ENCODE data around the gene MLLT6.
A peak's percentile ranks its signal among the peaks of the same experiment; 100 is the strongest.
"Not testable (repeated sequence)": the region's sequence is repeated elsewhere in the genome, so short reads cannot be mapped to it uniquely, and the experiment has no call there.

Gene MLLT6

GRCh38 chr17:38726145-38726544 lies 21.1 kb downstream of the MLLT6 start:
- DNase-seq (ENCODE audit: low read depth in 2 of 2) = not testable (repeated sequence)

- DNase-seq (ENCODE audit: low read depth in 2 of 2) = peak; percentile 61 to 75
These were observed 22.7 kb downstream of the MLLT6 start for GRCh38 chr17:38727736-38728135.

GRCh38 chr17:38728290-38728831 lies 23.3 kb downstream of the MLLT6 start:
- DNase-seq (ENCODE audit: low read depth in 2 of 2) = no peak

GRCh38 chr17:38729368-38729885 lies 24.4 kb downstream of the MLLT6 start:
- no peak for DNase-seq (ENCODE audit: low read depth in 2 of 2)

GRCh38 chr17:38729886-38730525 lies 24.9 kb downstream of the MLLT6 start, which contains the start of gene CISD3:
Gene CISD3 (plus strand): TSS chr17:38730341. CDS start chr17:38730359, 18 bp downstream.
- peak; percentile 73 to 79 for DNase-seq (ENCODE audit: low read depth in 2 of 2)

DNA sequence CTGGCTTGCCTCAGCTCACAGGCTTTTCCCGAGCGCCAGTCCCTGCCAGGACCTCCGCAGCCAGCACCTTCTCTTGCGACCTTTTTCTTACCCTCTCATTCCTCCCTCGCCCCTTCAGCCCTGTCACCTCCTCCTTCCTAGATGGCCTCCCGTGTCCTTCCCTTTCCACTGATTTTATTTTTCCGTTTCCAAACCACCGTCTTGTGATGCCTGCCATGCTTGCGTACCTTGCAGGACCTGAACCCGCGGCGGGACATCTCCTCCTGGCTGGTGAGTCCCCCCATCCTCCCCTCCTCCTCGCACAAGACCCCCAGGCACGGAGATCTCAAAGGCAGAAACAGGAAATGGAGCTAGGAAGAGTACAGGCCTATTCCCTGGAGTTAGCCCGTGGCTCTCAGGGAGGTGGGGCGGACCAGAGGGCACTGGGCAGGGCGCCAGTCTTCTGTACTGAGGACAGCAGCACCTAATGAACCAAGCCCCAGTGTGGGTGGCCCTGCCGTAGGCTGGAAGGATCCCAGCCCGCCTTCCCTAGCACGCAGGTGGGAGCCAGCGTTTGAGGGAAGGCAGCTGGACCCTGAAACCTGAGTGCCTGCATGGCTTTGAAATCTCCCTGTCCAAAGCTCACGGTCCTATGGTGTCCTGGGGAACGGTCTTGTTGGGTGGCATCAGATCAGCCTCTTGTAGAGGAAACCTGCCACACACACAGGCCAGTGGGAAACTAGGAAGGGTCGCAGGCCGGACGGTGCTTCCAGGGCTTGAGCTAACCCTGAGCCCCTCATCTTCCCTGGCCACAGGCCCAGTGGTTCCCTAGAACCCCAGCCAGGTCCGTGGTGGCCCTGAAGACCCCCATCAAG lies 25.7 kb downstream of the MLLT6 start:
- no peak for DNase-seq (ENCODE audit: low read depth in 2 of 2)

GRCh38 chr17:38731526-38732294 lies 26.6 kb downstream of the MLLT6 start:
- DNase-seq (ENCODE audit: low read depth in 2 of 2) = no peak

DNA sequence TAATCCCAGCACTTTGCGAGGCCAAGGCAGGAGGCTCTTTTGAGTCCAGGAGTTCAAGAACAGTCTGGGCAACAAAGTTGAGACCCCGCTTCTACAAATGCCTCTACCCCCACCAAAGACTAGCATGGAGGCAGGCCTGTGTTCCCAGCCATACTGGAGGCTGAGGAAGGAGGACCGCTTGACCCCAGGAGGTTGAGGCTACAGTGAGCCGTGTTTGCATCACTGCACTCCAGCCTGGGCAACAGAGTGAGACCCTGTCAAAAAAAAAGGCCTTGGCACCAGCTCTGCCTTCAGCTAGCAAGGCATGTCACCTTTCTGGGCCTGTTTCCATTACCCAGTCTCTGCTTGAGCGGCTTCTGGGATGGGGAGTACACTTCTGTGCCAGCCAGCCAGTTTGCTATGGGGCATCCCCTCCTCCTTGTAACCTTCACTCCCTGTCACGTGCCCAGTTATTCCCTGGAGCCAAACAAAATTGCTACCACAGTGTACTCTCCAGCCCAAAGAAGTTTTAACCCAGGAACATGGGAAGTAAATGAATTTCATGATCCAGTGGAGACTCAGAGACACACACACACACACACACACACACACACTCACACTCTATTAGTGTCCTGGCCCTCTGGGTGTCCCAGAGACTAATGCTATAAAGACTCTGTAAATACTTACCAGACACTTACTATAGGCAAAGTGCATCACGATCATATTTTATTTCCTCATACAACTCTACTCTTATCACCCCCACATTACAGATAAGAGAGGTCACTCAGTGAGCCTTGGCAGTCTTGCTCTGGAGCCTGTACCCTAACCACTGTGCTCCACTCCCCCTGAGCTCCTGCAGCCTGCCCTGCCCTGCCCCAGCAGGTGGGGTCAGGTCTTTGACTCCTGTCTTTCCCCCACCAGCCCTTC lies 27.6 kb downstream of the MLLT6 start:
- DNase-seq (ENCODE audit: low read depth in 2 of 2) = no peak

DNA sequence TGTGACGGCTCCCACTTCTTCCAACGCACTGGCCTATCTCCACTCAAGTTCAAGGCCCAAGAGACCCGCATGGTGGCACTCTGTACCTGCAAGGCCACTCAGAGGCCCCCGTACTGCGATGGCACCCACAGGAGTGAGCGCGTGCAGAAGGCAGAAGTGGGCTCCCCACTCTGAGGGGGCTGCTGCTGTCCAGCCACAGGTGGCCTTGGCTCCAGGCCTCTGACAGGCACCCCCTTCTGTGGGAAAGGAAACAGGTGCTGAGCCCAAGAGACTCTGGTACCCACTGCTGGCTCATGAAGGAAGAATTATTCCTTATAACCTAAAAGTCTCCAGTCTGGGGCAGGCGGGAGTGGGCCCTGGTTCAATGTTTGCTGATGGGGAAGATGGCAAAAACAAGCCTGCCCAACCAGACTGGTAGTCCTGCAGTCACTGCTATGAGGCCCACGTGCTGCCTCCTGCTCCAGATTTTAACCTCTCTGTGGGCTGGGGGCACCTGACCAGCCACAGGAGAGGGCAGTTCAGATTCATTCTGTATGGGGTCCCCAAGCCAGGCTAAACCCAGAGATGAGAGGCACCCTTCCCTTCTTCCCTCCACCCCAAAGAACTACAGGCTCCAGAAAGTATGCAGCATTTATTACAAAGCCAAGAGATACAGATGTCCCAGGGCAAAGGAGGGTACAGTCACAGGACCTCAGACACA lies 28.4 kb downstream of the MLLT6 start:
- DNase-seq (ENCODE audit: low read depth in 2 of 2) = no peak

DNA sequence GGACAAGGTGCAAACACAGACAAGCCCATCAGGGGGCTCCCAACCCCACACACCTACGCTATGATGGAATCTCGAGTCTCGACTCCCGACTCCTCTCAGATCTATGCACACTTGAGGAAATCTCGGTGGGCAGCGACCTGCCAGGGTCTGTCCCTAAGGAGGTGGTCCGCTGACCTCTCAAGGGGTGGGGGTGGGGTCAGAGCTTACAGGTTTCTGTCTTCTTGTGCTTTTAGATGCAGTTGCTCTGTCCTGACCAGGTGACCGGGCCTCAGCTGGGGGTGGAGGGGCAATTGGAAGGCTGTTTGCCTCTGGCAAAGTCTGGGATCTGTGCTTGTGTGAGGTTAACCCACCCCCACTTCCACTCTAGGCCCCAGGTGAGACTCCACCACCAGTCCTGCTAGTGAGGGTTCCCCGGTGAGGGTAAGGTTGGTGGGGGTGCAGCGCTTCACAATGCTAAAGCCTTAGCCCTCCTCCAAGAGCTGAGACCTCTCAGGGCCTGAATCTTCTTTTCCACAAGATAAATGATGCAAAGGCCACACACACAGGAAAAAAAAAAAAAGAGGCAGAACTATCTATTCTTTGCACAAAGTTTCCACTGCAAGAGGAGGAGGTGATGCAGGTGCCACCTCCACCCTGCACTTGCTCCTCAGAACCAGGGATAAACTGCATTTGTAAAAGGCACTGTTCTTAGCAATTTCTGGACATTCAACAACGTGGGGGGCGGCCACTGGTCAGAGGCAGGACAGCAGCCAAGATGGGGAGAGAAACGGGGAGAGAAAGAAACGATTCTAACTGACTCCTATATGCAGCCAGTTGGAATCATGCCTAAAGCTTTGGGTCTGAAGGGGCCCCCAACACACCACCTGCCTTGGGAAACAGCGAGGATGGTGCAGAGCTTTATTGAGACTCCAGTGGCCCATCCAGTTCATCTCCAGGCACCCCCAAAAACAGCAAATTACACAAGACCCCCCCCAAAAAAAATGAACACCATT lies 29.2 kb downstream of the MLLT6 start:
- no peak for DNase-seq (ENCODE audit: low read depth in 2 of 2)

DNA sequence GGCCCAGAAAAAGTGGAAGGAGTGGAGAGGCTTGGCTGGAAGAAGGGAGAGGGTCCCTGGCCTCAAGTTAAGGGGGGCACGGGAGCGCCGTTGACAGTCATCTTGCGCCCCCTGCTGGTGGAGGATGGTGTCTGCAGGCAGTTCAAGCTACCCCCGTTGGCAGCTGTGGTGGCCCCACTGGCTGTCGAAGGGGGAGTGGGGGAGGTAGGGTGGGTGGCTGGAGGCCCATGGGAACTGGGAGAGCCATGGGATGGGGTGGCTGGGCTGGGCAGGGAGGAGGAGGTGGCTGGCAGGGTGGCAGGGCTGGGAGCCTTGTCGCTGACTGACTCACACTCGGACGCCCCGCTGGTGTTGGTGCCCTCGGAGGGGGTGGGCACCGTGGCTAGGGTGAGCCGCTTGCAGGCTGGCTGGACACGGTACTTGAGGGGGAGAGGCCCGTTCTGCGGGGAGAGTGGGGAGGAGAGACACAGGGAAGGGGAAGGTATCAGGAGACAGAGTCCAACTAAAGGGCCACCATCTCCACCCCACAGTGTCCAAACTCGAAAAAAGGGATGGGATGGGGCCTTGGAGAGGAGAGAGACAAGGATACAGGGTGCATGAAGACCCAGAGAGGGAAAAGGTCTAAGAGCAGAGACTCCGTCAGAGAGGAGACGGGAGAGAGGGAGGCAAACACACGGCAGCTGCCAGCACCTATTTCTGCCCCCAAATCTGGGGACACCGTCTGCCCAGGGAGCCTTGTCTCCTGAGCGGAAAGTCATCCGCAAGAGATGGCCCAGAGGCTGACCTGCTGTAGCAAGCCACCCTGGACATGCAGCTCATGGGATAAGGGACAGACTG lies 30.3 kb downstream of the MLLT6 start:
- DNase-seq (ENCODE audit: low read depth in 2 of 2) = peak; percentile 69 to 74

DNA sequence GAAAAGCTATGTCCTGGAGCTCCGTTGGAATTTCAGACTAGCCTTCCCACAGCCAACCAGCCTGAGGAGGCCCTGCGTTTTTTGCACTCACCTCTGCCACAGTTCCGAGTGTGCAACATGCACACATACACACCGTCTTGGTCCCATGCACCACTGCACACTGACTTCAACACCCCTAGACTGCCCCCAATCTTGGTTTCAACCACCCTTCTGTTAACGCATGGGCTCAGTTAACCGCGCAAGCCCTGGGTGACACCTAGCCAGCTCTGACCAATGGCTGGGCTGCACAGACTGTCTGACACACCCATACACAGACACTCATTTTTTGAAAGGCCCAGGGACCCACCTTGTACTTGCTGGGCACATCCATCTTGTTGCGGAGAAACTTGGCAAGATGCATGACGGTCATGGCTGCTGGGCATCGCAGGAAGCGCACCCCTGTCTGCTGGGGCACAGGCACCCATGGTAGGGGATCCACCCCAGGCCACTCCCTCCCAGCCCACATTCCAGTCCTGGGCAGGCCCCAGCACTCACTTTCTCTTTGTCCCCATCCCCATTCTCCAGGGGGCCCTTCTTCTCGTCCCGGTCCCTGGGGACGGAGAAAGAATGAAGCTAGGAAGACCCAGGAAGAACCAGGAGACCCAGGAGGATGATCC lies 33.1 kb downstream of the MLLT6 start:
- DNase-seq (ENCODE audit: low read depth in 2 of 2) = no peak

DNA sequence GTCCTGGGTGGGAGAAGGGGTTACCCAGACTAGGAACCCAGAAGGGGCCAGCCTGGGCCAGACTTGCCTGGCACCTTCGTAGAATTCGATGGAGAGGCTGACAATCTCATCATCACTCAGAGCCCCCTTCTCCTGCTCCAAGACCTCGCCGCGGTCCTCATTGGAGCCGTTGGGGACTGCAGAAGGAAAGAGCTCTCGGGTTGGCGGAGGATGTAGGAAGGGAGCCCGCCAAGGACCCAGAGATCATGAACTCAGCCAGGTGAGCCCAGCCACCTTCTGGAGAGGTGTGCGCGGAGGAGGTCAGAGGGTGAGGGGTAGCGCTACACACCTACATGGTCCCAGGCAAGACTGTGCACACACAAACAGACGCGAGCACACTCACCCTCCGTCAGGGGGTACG lies 33.6 kb downstream of the MLLT6 start:
- no peak for DNase-seq (ENCODE audit: low read depth in 2 of 2)

GRCh38 chr17:38739305-38739704 lies 34.2 kb downstream of the MLLT6 start:
- no peak for DNase-seq (ENCODE audit: low read depth in 2 of 2)

- no peak for DNase-seq (ENCODE audit: low read depth in 2 of 2)
These were observed 35.0 kb downstream of the MLLT6 start for GRCh38 chr17:38740044-38740443.

DNA sequence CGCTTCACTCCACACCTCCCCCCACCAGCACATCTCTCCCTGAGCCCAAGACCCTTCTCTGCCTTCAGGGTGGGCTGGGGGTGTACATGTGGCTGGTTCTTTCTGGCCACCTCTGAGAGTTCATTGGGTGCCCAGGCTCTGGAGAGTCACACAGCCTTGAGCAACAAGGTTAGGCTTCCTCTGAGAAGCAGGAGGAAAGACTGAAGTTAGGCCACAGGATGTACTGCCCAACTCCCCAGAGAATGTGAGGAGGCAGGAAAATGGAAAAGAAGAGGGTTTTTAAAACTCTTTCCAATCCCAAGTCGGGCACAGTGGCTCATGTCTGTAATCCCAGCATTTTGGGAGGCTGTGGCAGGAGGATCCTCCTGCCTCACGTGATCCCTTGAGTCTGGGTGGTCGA lies 35.7 kb downstream of the MLLT6 start:
- no peak for DNase-seq (ENCODE audit: low read depth in 2 of 2)

DNA sequence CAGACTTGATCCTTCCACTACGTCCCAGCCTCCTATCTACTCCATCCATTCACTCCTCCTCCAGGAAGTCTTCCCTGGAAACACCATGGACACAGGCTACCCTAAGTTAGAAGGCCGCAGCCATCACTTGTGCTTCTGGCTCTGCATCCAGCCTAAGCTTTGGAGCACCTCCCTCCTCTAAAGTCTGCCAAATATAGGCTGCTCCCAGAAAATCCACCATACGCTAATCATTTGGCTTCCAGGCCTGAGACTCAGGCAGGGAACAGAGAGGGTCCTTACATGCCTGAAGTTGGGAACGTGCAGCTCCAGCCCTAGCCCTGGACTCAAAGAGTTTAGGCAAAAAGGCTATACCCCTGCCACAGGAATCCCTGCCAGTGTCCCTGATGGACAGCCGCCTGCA lies 36.4 kb downstream of the MLLT6 start:
- DNase-seq (ENCODE audit: low read depth in 2 of 2) = no peak
